ENCODE results near the gene ILF2.

DNA sequence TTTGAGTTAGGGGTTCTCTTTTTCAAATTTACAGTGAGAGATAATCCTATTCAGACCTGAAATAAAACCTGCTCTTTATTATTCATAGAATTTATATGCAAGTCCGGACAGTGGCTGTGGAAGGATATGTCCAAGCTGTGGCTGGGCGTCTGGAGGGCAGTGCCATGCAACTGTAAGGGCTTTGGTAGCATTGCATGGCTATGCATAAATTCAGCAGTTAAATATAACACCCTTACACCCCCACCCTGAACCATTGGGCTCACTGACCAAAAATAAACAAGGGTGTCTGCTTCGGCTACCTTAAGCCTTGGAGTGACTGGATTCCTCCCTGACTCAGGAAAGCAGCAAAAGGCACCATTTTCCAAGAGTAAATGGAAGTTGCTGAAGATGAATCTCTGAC, 31.5 kb downstream of the ILF2 start:
- TF ChIP-seq EZH2 (IDR thresholded peaks at IDR 0.05) (no peak), POLR2AphosphoS5 (IDR thresholded peaks at IDR 0.05; ENCODE audit: borderline replicate concordance, low read depth, low read length) (no peak)

Measured in SK-N-MC (cell line).